Measurements from ENCODE around the gene SH3TC1. TPM values are rescaled to one million over a fixed set of nuclear protein-coding genes. Genes with fewer than 3 reads are reported as not detected.

The SH3TC1 gene
- total and polyA plus RNA-seq, 10 of the 15 experiments (the other 5 are each of a cell fraction or from before 2014, with no cell fraction given), result 0.19 to 47.0 (median 18.4) TPM

DNA sequence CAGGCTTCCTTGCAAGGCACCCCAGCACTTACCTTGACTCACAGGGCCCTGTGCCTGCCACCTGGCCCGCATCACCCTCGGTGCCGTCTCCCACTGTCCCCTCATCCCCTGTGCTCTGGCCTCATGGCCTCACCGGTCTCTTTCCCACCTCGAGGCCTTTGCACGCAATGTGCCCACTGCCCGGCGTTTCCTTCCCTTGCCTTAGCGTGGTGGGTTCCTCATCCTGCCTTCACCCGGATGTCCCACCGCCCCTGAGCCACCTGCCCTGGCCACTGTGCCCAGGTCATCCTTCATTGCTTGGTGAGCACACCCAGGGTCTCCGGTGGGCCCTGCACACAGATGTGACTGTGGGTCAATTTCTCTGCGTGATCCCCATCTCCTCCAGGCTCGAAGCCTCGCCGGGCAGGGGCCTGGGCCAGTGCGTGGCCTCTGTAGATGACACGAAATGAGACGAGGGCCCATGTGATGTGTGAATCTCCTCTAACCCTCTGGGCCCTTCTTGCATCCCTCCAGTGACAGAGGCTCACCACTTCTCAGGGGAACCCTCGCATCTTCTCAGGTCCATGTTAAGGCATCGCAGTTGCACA is 75.1 kb downstream of the SH3TC1 start (continued):
- TF ChIP-seq MYC (IDR thresholded peaks at IDR 0.05; ENCODE audit: insufficient read depth, insufficient read length, insufficient replicate concordance, low read length, severe bottlenecking), result no peak

DNA sequence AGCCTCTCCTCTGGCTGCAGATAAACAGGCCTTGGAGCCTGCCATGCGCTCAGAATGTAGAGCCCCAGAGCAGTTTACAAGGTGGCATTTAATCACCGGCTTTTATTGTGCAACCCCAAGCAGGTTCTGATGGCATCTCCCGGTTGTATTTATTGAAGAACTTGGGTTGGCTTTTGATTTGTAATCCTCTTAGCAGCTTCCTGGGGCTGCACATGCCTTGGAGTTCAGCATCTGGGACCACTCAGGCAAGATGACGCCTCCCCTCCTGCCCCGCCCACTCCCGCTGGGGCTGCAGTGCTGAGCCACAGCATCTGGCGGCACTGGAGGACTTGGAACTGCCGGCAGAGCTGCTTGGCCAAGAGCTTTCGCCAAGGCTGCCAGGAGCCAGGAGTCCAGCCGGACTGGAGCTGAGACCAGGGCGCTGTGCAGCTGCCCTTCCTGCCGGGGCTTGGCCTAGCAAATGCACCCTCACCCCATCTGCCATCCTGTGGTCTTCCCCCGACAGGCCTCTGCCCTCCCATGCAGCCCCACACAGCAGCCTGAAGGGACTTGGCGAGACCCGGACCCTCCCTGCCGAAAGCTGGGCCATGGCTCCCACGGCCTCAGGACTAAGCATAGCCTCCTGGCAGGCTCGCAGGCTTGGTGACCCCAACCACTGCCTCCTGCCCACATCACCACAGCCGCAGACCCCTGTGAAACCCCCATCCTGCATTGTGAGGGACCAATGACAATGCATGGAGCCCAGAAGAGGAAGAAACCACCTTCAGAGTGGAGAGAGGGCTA is 75.9 kb downstream of the SH3TC1 start:
- H3K4me2 ChIP-seq (ENCODE audit: control insufficient read depth, insufficient read depth), result no peak overlapping the region
- BruUV-seq (replicated peaks), result no TSS peak
- intact Hi-C loops (cut with micrococcal nuclease; ENCODE audit: unreplicated experiment), result no loop called here
- peaks cover 2 to 7% of the 10 kb centered on the region in 2 experiments; a peak in 3 of 4 replicates for H3K27me3 ChIP-seq (replicated peaks in 1 of 2; ENCODE audit: control insufficient read depth in 2 of 2, insufficient read depth in 2 of 2, low read length in 1 of 2)
- no peak for FAIRE-seq
- ChIA-PET SMC1A (ENCODE audit: uncharacterized antibody, unreplicated experiment) (no interaction called here), CTCF (no interaction called here), RAD21 (ENCODE audit: unreplicated experiment) (no interaction called here), POLR2A (no interaction called here)
- H3K27ac ChIP-seq (ENCODE audit: control insufficient read depth, insufficient read depth), result no peak overlapping the region
- no peaks in the 10 kb centered on the region for H4K20me1 ChIP-seq (ENCODE audit: control insufficient read depth, insufficient read depth)
- H3K9ac ChIP-seq (ENCODE audit: control insufficient read depth, insufficient read depth, low read length), result no peak overlapping the region
- 40% methylated on average over 19 of the region's 19 CpGs for WGBS (ENCODE audit: insufficient coverage, insufficient replicate concordance, low lambda C conversion rate, missing lambda C conversion rate)
- no peak for ATAC-seq
- H3K9me3 ChIP-seq (replicated peaks; ENCODE audit: control insufficient read depth, insufficient read depth, low read length), result no peaks in the 10 kb centered on the region
- in situ Hi-C loops (cut with MboI), result no loop called here
- no peak overlapping the region for H3K4me3 ChIP-seq
- no peaks in the 10 kb centered on the region for H3K36me3 ChIP-seq (ENCODE audit: control insufficient read depth in 2 of 2, insufficient read depth in 2 of 2, low read length in 1 of 2)
- H3K4me1 ChIP-seq (ENCODE audit: control insufficient read depth, insufficient read depth, low read length), result no peaks in the 10 kb centered on the region
- no peaks in the 10 kb centered on the region for H3K79me2 ChIP-seq (ENCODE audit: control insufficient read depth, insufficient read depth, low read length)
- H2AFZ ChIP-seq (ENCODE audit: control insufficient read depth, low read depth, low read length), result no peak overlapping the region
- no peak for DNase-seq (ENCODE audit: low read depth, low spot score)
- no peak for TF ChIP-seq CBX5 (IDR thresholded peaks at IDR 0.05; ENCODE audit: low read depth)
- TF ChIP-seq, protein P1, sequence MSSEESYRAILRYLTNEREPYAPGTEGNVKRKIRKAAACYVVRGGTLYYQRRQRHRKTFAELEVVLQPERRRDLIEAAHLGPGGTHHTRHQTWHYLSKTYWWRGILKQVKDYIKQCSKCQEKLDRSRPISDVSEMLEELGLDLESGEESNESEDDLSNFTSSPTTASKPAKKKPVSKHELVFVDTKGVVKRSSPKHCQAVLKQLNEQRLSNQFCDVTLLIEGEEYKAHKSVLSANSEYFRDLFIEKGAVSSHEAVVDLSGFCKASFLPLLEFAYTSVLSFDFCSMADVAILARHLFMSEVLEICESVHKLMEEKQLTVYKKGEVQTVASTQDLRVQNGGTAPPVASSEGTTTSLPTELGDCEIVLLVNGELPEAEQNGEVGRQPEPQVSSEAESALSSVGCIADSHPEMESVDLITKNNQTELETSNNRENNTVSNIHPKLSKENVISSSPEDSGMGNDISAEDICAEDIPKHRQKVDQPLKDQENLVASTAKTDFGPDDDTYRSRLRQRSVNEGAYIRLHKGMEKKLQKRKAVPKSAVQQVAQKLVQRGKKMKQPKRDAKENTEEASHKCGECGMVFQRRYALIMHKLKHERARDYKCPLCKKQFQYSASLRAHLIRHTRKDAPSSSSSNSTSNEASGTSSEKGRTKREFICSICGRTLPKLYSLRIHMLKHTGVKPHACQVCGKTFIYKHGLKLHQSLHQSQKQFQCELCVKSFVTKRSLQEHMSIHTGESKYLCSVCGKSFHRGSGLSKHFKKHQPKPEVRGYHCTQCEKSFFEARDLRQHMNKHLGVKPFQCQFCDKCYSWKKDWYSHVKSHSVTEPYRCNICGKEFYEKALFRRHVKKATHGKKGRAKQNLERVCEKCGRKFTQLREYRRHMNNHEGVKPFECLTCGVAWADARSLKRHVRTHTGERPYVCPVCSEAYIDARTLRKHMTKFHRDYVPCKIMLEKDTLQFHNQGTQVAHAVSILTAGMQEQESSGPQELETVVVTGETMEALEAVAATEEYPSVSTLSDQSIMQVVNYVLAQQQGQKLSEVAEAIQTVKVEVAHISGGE (CRISPR knock-in tag; IDR thresholded peaks at IDR 0.05), result no peak
- TF ChIP-seq, protein P2, sequence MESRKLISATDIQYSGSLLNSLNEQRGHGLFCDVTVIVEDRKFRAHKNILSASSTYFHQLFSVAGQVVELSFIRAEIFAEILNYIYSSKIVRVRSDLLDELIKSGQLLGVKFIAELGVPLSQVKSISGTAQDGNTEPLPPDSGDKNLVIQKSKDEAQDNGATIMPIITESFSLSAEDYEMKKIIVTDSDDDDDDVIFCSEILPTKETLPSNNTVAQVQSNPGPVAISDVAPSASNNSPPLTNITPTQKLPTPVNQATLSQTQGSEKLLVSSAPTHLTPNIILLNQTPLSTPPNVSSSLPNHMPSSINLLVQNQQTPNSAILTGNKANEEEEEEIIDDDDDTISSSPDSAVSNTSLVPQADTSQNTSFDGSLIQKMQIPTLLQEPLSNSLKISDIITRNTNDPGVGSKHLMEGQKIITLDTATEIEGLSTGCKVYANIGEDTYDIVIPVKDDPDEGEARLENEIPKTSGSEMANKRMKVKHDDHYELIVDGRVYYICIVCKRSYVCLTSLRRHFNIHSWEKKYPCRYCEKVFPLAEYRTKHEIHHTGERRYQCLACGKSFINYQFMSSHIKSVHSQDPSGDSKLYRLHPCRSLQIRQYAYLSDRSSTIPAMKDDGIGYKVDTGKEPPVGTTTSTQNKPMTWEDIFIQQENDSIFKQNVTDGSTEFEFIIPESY (IDR thresholded peaks at IDR 0.05), result no peak
- no peak for TF ChIP-seq DPF2 (IDR thresholded peaks at IDR 0.05)
- no peak for TF ChIP-seq RCOR1 (conservative IDR thresholded peaks at IDR 0.05; ENCODE audit: low read depth, low read length)
- no peak for TF ChIP-seq SREBF1 (IDR thresholded peaks at IDR 0.05; ENCODE audit: low read length)
- TF ChIP-seq MEF2B (IDR thresholded peaks at IDR 0.05; ENCODE audit: partially characterized antibody, poor library complexity, severe bottlenecking), result no peak
- TF ChIP-seq CBFB (IDR thresholded peaks at IDR 0.05; ENCODE audit: low read depth), result no peak
- TF ChIP-seq MYB (IDR thresholded peaks at IDR 0.05; ENCODE audit: borderline replicate concordance, low read depth, low read length), result no peak
- no peak for TF ChIP-seq BMI1 (IDR thresholded peaks at IDR 0.05; ENCODE audit: borderline replicate concordance)
- TF ChIP-seq, protein P3, sequence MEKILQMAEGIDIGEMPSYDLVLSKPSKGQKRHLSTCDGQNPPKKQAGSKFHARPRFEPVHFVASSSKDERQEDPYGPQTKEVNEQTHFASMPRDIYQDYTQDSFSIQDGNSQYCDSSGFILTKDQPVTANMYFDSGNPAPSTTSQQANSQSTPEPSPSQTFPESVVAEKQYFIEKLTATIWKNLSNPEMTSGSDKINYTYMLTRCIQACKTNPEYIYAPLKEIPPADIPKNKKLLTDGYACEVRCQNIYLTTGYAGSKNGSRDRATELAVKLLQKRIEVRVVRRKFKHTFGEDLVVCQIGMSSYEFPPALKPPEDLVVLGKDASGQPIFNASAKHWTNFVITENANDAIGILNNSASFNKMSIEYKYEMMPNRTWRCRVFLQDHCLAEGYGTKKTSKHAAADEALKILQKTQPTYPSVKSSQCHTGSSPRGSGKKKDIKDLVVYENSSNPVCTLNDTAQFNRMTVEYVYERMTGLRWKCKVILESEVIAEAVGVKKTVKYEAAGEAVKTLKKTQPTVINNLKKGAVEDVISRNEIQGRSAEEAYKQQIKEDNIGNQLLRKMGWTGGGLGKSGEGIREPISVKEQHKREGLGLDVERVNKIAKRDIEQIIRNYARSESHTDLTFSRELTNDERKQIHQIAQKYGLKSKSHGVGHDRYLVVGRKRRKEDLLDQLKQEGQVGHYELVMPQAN (conservative IDR thresholded peaks at IDR 0.05), result no peak
- no peak for TF ChIP-seq TAF1 (IDR thresholded peaks at IDR 0.05; ENCODE audit: borderline replicate concordance, low read depth, low read length)
- TF ChIP-seq SMAD5 (IDR thresholded peaks at IDR 0.05; ENCODE audit: low read depth), result no peak

Measured in GM12878 (cell line).